ENCODE measurements around the gene ENOX1.
"Not testable (repeated sequence)": the region's sequence is repeated elsewhere in the genome, so short reads cannot be mapped to it uniquely, and the experiment has no call there.

The ENOX1 gene

GRCh38 chr13:43220873-43221595 is 565.7 kb downstream of the ENOX1 start:
- DNase-seq, result no peak

GRCh38 chr13:43214124-43214523 is 572.6 kb downstream of the ENOX1 start:
- no peak for DNase-seq

- DNase-seq, result no peak
These were observed 579.9 kb downstream of the ENOX1 start for GRCh38 chr13:43206838-43207237.

- no peak for DNase-seq
These were observed 581.4 kb downstream of the ENOX1 start for GRCh38 chr13:43205416-43205815.

GRCh38 chr13:43204591-43204990 is 582.2 kb downstream of the ENOX1 start:
- DNase-seq, result no peak

- no peak for DNase-seq
These were observed 583.0 kb downstream of the ENOX1 start for GRCh38 chr13:43203781-43204180.

GRCh38 chr13:43200736-43201135 is 586.0 kb downstream of the ENOX1 start:
- no peak for DNase-seq

GRCh38 chr13:43200307-43200706 is 586.5 kb downstream of the ENOX1 start:
- no peak for DNase-seq

- no peak for DNase-seq
These were observed 589.9 kb downstream of the ENOX1 start for GRCh38 chr13:43196750-43197370.

- peak in 5 of 56 donors; percentile 4 to 40 (median 9) for DNase-seq
These were observed 590.6 kb downstream of the ENOX1 start for GRCh38 chr13:43196086-43196621.

- no peak for DNase-seq
These were observed 591.2 kb downstream of the ENOX1 start for GRCh38 chr13:43195551-43195950.

- no peak for DNase-seq
These were observed 591.7 kb downstream of the ENOX1 start for GRCh38 chr13:43195112-43195511.

GRCh38 chr13:43193789-43194420 is 592.9 kb downstream of the ENOX1 start:
- no peak for DNase-seq

GRCh38 chr13:43191546-43191945 is 595.2 kb downstream of the ENOX1 start:
- DNase-seq, result no peak

GRCh38 chr13:43185226-43185625 is 601.5 kb downstream of the ENOX1 start:
- DNase-seq, result no peak

- DNase-seq, result no peak
These were observed 605.9 kb downstream of the ENOX1 start for GRCh38 chr13:43180837-43181236.

- DNase-seq, result no peak
These were observed 606.6 kb downstream of the ENOX1 start for GRCh38 chr13:43180036-43180660.

GRCh38 chr13:43171489-43171888 is 615.3 kb downstream of the ENOX1 start:
- DNase-seq, result no peak

GRCh38 chr13:43170506-43170905 is 616.3 kb downstream of the ENOX1 start:
- no peak for DNase-seq

- not testable (repeated sequence) for DNase-seq
These were observed 618.3 kb downstream of the ENOX1 start for GRCh38 chr13:43168434-43168833.

- DNase-seq, result no peak
These were observed 619.0 kb downstream of the ENOX1 start for GRCh38 chr13:43167731-43168130.

All from amygdala (tissue), 56 donors.